Neutrophil (primary cell): Measurements from ENCODE around the gene KIF15.

Experiments
- H3K27ac ChIP-seq: fragments of 200-600 bp; sonication (generic); 2 replicates; pipeline ENCODE4 v1.5.1; 2016; ENCODE audit warnings: mild to moderate bottlenecking, moderate library complexity
- H3K27me3 ChIP-seq: fragments of 200-600 bp; sonication (generic); 2 replicates; pipeline ENCODE4 v1.6.0; 2016; ENCODE audit warnings: mild to moderate bottlenecking
- H3K36me3 ChIP-seq: fragments of 200-600 bp; sonication (generic); 2 replicates; pipeline ENCODE4 v1.5.1; 2017
- H3K4me1 ChIP-seq, 2 experiments: fragments of 200-600 bp in 1 of 2; sonication (generic) in 1 of 2; 1 replicate in 1 of 2; 2 replicates in 1 of 2; pipeline versions ENCODE4 v1.5.1 to v1.6.1; 2013 to 2016; ENCODE audit warnings: low read depth in 1 of 2, low read length in 1 of 2, mild to moderate bottlenecking in 1 of 2, moderate library complexity in 1 of 2; ENCODE audit not compliant: control insufficient read depth in 1 of 2, insufficient read depth in 1 of 2
- H3K4me3 ChIP-seq, 2 experiments: fragments of 200-600 bp in 1 of 2; sonication (generic) in 1 of 2; 1 replicate in 1 of 2; 2 replicates in 1 of 2; pipeline ENCODE4 v1.5.1; 2013 to 2016; ENCODE audit warnings: low read depth in 1 of 2, low read length in 1 of 2, mild to moderate bottlenecking in 1 of 2, moderate library complexity in 1 of 2
- H3K9me3 ChIP-seq: fragments of 200-600 bp; sonication (generic); 2 replicates; pipeline ENCODE4 v1.5.1; 2016
- TF ChIP-seq, protein P1 (sequence below): fragments of 200-600 bp; sonication (generic); IDR thresholded peaks from 2 replicates; pipeline ENCODE4 v1.5.1; 2016; ENCODE audit warnings: antibody characterized with exemption

KIF15 gene

DNA sequence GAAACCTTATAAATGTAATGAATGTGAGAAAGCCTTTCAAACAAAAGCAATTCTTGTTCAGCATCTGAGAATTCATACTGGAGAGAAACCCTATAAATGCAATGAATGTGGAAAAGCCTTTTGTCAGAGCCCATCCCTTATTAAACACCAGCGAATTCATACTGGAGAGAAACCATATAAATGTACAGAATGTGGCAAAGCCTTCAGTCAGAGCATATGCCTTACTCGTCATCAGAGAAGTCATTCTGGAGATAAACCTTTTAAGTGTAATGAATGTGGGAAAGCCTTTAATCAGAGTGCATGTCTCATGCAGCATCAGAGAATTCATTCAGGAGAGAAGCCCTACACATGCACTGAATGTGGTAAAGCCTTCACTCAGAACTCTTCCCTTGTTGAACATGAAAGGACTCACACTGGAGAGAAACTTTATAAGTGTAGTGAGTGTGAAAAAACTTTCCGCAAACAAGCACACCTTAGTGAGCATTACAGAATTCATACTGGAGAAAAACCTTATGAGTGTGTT, 26.9 kb upstream of the KIF15 start:
- H3K9me3 ChIP-seq = peaks cover 39% of the 10 kb centered on the region
- H3K4me3 ChIP-seq = no peak overlapping the region
- no peak overlapping the region for H3K27ac ChIP-seq
- peaks cover 4% of the 10 kb centered on the region in 2 experiments for H3K4me1 ChIP-seq
- TF ChIP-seq, protein P1, sequence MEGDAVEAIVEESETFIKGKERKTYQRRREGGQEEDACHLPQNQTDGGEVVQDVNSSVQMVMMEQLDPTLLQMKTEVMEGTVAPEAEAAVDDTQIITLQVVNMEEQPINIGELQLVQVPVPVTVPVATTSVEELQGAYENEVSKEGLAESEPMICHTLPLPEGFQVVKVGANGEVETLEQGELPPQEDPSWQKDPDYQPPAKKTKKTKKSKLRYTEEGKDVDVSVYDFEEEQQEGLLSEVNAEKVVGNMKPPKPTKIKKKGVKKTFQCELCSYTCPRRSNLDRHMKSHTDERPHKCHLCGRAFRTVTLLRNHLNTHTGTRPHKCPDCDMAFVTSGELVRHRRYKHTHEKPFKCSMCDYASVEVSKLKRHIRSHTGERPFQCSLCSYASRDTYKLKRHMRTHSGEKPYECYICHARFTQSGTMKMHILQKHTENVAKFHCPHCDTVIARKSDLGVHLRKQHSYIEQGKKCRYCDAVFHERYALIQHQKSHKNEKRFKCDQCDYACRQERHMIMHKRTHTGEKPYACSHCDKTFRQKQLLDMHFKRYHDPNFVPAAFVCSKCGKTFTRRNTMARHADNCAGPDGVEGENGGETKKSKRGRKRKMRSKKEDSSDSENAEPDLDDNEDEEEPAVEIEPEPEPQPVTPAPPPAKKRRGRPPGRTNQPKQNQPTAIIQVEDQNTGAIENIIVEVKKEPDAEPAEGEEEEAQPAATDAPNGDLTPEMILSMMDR = no peak
- no peaks in the 10 kb centered on the region for H3K27me3 ChIP-seq
- H3K36me3 ChIP-seq = no peaks in the 10 kb centered on the region

DNA sequence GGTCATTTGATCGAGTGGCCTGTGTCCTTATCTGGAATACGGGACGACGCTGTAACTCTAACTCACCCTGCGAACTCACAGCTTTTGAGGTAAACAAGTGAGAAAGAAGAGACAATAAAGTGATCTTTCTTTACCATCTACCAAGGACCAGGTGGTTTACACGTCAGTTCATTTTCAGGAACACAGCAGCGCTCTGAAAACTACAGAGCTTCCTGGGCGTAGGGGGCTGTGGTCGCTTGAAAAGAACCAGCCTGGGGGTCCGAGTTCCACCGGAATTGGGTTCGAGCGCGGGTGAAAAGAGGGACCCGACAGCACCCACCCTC, 532 bp upstream of the KIF15 start:
- TF ChIP-seq, protein P1 = no peak
- Histone ChIP-seq H3K27ac (peak overlapping the region; percentile 83), H3K27me3 (no peaks in the 10 kb centered on the region), H3K4me3 (peak overlapping the region; percentile 68 to 76), H3K4me1 (peaks cover 15 to 24% of the 10 kb centered on the region in 2 experiments), H3K9me3 (no peaks in the 10 kb centered on the region), H3K36me3 (peaks cover under 1% of the 10 kb centered on the region)

DNA sequence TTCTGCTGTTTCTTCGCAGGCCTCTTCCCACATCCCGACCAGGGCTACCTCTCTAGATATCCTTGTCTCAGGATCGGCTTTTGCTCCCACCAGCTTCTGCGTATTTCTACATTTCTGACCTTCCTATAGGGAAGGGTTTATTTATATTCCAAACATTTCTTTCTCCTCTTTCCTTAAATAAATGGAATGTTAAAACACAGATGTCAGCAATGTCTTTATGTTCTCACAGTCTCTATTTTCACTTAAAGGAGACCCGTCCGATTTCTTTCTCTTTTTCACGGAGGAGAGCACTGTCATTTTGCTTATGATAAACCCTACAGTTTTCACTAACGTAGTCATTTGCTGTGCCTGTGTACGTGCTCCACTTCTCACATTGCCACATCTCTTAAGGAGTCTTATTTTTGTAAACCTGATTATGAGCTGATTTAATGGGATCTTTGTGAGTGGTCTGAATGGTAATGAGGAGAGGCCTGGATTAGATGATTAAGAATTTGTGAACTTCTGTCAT, 630 bp downstream of the KIF15 start:
- Histone ChIP-seq H3K4me3 (peak overlapping the region; percentile 68 to 76), H3K27me3 (no peaks in the 10 kb centered on the region), H3K4me1 (peaks cover 15 to 24% of the 10 kb centered on the region in 2 experiments), H3K36me3 (peaks cover 4% of the 10 kb centered on the region), H3K9me3 (no peaks in the 10 kb centered on the region), H3K27ac (no peak overlapping the region)
- TF ChIP-seq, protein P1 = no peak

DNA sequence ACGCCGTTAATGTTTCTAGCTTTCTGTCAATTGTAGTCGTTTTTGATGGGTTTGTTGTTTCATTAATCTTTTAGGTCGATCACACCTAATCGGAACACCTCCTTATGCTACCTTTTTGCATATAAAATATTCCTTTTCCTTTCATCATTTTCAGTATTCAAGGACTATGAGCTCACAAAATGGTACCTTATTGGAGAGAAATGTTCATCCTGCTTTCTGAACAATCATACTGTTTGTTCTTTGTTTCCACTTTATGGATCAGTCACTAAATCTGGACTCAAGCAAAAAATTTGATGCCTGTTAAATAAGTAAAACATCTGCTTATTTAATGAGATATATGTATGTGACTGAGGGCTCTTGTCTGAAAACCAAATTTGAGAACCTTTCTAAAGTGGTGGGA, 1.1 kb downstream of the KIF15 start:
- TF ChIP-seq, protein P1 = no peak
- Histone ChIP-seq H3K4me1 (peaks cover 15 to 24% of the 10 kb centered on the region in 2 experiments), H3K4me3 (no peak overlapping the region), H3K27me3 (no peaks in the 10 kb centered on the region), H3K36me3 (peaks cover 4% of the 10 kb centered on the region), H3K9me3 (no peaks in the 10 kb centered on the region), H3K27ac (no peak overlapping the region)

DNA sequence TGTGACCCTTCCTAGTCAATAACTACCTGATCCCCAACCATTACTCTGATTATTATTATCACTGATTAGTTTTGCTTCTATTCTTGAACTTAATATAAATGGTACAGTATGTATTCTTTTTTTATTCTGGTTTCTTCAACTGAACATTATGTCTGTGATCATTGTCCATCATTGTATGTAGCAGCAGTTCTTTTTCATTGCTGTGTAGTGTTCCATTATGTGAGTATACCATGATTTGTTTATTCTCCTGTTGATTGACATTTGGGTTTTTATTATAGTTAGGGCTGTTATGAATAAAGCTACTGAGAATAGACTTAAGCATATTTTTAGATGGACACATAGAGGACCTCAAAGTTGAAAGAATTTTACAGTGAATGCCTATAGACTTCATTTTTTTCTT, 2.7 kb downstream of the KIF15 start:
- no peak overlapping the region for H3K27ac ChIP-seq
- peaks cover 15 to 24% of the 10 kb centered on the region in 2 experiments for H3K4me1 ChIP-seq
- H3K9me3 ChIP-seq = no peaks in the 10 kb centered on the region
- no peak overlapping the region for H3K4me3 ChIP-seq
- TF ChIP-seq, protein P1 = no peak
- no peaks in the 10 kb centered on the region for H3K27me3 ChIP-seq
- H3K36me3 ChIP-seq = peaks cover 4% of the 10 kb centered on the region
